HepG2 (cell line): ENCODE measurements around the gene CDR2L. TPM values are rescaled to one million over a fixed set of nuclear protein-coding genes. Genes with fewer than 3 reads are reported as not detected.

ENCODE experiments used
- BRD4 ChIP-seq: sonication (generic); formaldehyde crosslinking; IDR thresholded peaks from 2 replicates; pipeline ENCODE4 v1.4.0; 2020; ENCODE audit warnings: missing genetic modification reagents
- CAMTA2 ChIP-seq: sonication (generic); formaldehyde crosslinking; IDR thresholded peaks from 2 replicates; pipeline ENCODE4 v1.4.0; 2020; ENCODE audit warnings: mild to moderate bottlenecking, missing genetic modification reagents, borderline replicate concordance
- DPF2 ChIP-seq: sonication (generic); formaldehyde crosslinking; IDR thresholded peaks from 2 replicates; pipeline ENCODE4 v1.4.0; 2020; ENCODE audit warnings: mild to moderate bottlenecking, low read depth, missing genetic modification reagents, borderline replicate concordance
- EZH2 ChIP-seq: conservative IDR thresholded peaks from 2 replicates; pipeline ENCODE4 v1.6.1; 2012; ENCODE audit warnings: mild to moderate bottlenecking, low read depth, low read length, moderate library complexity
- FLYWCH1 ChIP-seq: sonication (generic); formaldehyde crosslinking; IDR thresholded peaks from 2 replicates; pipeline ENCODE4 v1.8.1; 2023; ENCODE audit warnings: mild to moderate bottlenecking, missing genetic modification reagents
- FOSL2 ChIP-seq: sonication (generic); formaldehyde crosslinking; IDR thresholded peaks from 2 replicates; pipeline ENCODE4 v1.4.0; 2020; ENCODE audit warnings: missing genetic modification reagents
- FOXM1 ChIP-seq: sonication (generic); formaldehyde crosslinking; IDR thresholded peaks from 2 replicates; pipeline ENCODE4 v1.5.0; 2020; ENCODE audit warnings: missing genetic modification reagents
- IRX3 ChIP-seq: sonication (generic); formaldehyde crosslinking; IDR thresholded peaks from 2 replicates; pipeline ENCODE4 v1.8.1; 2023; ENCODE audit warnings: mild to moderate bottlenecking, low read depth, missing genetic modification reagents, borderline replicate concordance
- JARID2 ChIP-seq: sonication (generic); formaldehyde crosslinking; IDR thresholded peaks from 2 replicates; pipeline ENCODE4 v1.8.1; 2023; ENCODE audit warnings: missing genetic modification reagents, inconsistent platforms; ENCODE audit not compliant: insufficient replicate concordance
- JUND ChIP-seq: sonication (generic); formaldehyde crosslinking; IDR thresholded peaks from 2 replicates; pipeline ENCODE4 v1.8.0; 2022; ENCODE audit warnings: mild to moderate bottlenecking, missing genetic modification reagents
- NBN ChIP-seq: fragments of 450-650 bp; conservative IDR thresholded peaks from 2 replicates; pipeline ENCODE4 v1.6.1; 2017
- PITX1 ChIP-seq: sonication (generic); formaldehyde crosslinking; IDR thresholded peaks from 2 replicates; pipeline ENCODE4 v1.5.1; 2020; ENCODE audit warnings: mild to moderate bottlenecking, missing genetic modification reagents
- RFX3 ChIP-seq: IDR thresholded peaks from 2 replicates; pipeline ENCODE4 v1.6.1; 2016; ENCODE audit warnings: missing biosample characterization, missing genetic modification reagents
- SIN3A ChIP-seq: IDR thresholded peaks from 2 replicates; pipeline ENCODE4 v1.6.1; 2011; ENCODE audit warnings: low read depth, mild to moderate bottlenecking, control low read depth, low read length, borderline replicate concordance
- SKIL ChIP-seq: sonication (generic); formaldehyde crosslinking; IDR thresholded peaks from 2 replicates; pipeline ENCODE4 v1.8.0; 2022; ENCODE audit warnings: missing genetic modification reagents, mild to moderate bottlenecking, moderate library complexity, borderline replicate concordance
- SMAD9 ChIP-seq: sonication (generic); formaldehyde crosslinking; IDR thresholded peaks from 2 replicates; pipeline ENCODE4 v1.5.1; 2020; ENCODE audit warnings: mild to moderate bottlenecking, missing genetic modification reagents
- SP2 ChIP-seq: sonication (generic); formaldehyde crosslinking; IDR thresholded peaks from 2 replicates; pipeline ENCODE4 v1.5.1; 2020; ENCODE audit warnings: mild to moderate bottlenecking, missing genetic modification reagents
- SRSF1 ChIP-seq: fragments of 200-400 bp; formaldehyde crosslinking; optimal IDR thresholded peaks from 2 replicates; pipeline ENCODE3; 2017; ENCODE audit warnings: mild to moderate bottlenecking, low read depth, low read length, moderate library complexity
- ZFX ChIP-seq: sonication (generic); formaldehyde crosslinking; IDR thresholded peaks from 2 replicates; pipeline ENCODE4 v1.4.0; 2020; ENCODE audit warnings: mild to moderate bottlenecking, low read depth, missing genetic modification reagents, moderate library complexity
- ZMYM2 ChIP-seq: sonication (generic); formaldehyde crosslinking; IDR thresholded peaks from 2 replicates; pipeline ENCODE4 v1.8.0; 2022; ENCODE audit warnings: mild to moderate bottlenecking, missing genetic modification reagents
- ZMYM4 ChIP-seq: sonication (generic); formaldehyde crosslinking; IDR thresholded peaks from 2 replicates; pipeline ENCODE4 v1.8.1; 2023; ENCODE audit warnings: mild to moderate bottlenecking, missing genetic modification reagents
- ZNF24 ChIP-seq: fragments of 450-650 bp; IDR thresholded peaks from 2 replicates; pipeline ENCODE4 v1.6.1; 2017; ENCODE audit warnings: antibody characterized with exemption, mild to moderate bottlenecking
- ZNF570 ChIP-seq: sonication (generic); formaldehyde crosslinking; IDR thresholded peaks from 2 replicates; pipeline ENCODE4 v1.4.0; 2020; ENCODE audit warnings: mild to moderate bottlenecking, missing genetic modification reagents, borderline replicate concordance
- ZNF598 ChIP-seq: sonication (generic); formaldehyde crosslinking; IDR thresholded peaks from 2 replicates; pipeline ENCODE4 v1.5.1; 2020; ENCODE audit warnings: mild to moderate bottlenecking, missing genetic modification reagents, borderline replicate concordance
- ZNF619 ChIP-seq: sonication (generic); formaldehyde crosslinking; IDR thresholded peaks from 2 replicates; pipeline ENCODE4 v1.4.0; 2020; ENCODE audit warnings: mild to moderate bottlenecking, missing genetic modification reagents
- polyA plus RNA-seq, 8 experiments: library from polyadenylated mRNA; depleted of rRNA in 3 of 8; stranded (reverse) in 7 of 8; unstranded in 1 of 8; fragments of >200 nt; fragmentation: Illumina TruSeq in 4 of 8; extraction: Trizol in 4 of 8; gene quantifications; 2 replicates each; pipeline versions ENCODE4 v1.2.1 to v1.2.3, GENCODE V29; 2011 to 2016; ENCODE audit warnings: low read depth in 4 of 8, missing spikeins in 1 of 8, mixed read lengths in 1 of 8; ENCODE audit not compliant: insufficient read depth in 1 of 8
- total RNA-seq, 5 experiments: library from RNA; depleted of rRNA; stranded (reverse); fragments of >200 nt; fragmentation: Illumina TruSeq; extraction: Trizol; gene quantifications; 2 replicates each; pipeline ENCODE4 v1.2.3, GENCODE V29; 2016; ENCODE audit warnings: low read depth in 1 of 5
- TF ChIP-seq, protein P1 (sequence below): sonication (generic); formaldehyde crosslinking; IDR thresholded peaks from 2 replicates; pipeline ENCODE4 v1.5.1; 2020; ENCODE audit warnings: mild to moderate bottlenecking, missing genetic modification reagents, borderline replicate concordance
- TF ChIP-seq, protein P2 (sequence below): sonication (generic); formaldehyde crosslinking; IDR thresholded peaks from 2 replicates; pipeline ENCODE4 v1.5.0; 2020; ENCODE audit warnings: missing genetic modification reagents, mild to moderate bottlenecking, borderline replicate concordance

Gene CDR2L
- total and polyA plus RNA-seq, 2 of the 13 experiments (the other 11 are each of a cell fraction or from before 2014, with no cell fraction given): 1.9 to 2.1 TPM

GRCh38 chr17:74960570-74961342 lies 26.7 kb upstream of the CDR2L start (continued):
- TF ChIP-seq, protein P1, sequence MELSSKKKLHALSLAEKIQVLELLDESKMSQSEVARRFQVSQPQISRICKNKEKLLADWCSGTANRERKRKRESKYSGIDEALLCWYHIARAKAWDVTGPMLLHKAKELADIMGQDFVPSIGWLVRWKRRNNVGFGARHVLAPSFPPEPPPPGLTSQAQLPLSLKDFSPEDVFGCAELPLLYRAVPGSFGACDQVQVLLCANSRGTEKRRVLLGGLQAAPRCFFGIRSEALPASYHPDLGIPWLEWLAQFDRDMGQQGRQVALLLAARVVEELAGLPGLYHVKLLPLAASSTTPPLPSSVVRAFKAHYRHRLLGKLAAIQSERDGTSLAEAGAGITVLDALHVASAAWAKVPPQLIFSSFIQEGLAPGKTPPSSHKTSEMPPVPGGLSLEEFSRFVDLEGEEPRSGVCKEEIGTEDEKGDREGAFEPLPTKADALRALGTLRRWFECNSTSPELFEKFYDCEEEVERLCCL (CRISPR knock-in tag): no peak
- TF ChIP-seq ZNF24: no peak
- TF ChIP-seq SP2 (CRISPR knock-in tag): peak; percentile 48; the same call in 1 of the 2 replicates
- TF ChIP-seq DPF2 (CRISPR knock-in tag): no peak
- 0 out of 2 replicates have a peak, but pooled peaks have one; percentile 55 for TF ChIP-seq SMAD9
- no peak for TF ChIP-seq EZH2
- peak; percentile 45; the same call in 1 of the 2 replicates for TF ChIP-seq ZMYM4 (CRISPR knock-in tag)
- TF ChIP-seq IRX3 (CRISPR knock-in tag): peak; percentile 42; the same call in 1 of the 2 replicates
- TF ChIP-seq FLYWCH1 (CRISPR knock-in tag): 0 out of 2 replicates have a peak, but pooled peaks have one; percentile 32
- no peak for TF ChIP-seq JARID2 (CRISPR knock-in tag)
- TF ChIP-seq ZMYM2 (CRISPR knock-in tag): no peak
- TF ChIP-seq, protein P2, sequence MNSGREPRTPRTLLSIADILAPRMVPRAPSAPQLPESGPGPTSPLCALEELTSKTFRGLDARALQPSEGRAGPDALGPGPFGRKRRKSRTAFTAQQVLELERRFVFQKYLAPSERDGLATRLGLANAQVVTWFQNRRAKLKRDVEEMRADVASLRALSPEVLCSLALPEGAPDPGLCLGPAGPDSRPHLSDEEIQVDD (CRISPR knock-in tag): peak; percentile 68; the same call in 1 of the 2 replicates
- TF ChIP-seq FOSL2 (CRISPR knock-in tag): peak; percentile 76
- peak; percentile 61; the same call in 1 of the 2 replicates for TF ChIP-seq ZNF570 (CRISPR knock-in tag)
- no peak for TF ChIP-seq BRD4 (CRISPR knock-in tag)
- TF ChIP-seq ZNF619 (CRISPR knock-in tag): 0 out of 2 replicates have a peak, but pooled peaks have one; percentile 36
- no peak for TF ChIP-seq FOXM1 (CRISPR knock-in tag)
- TF ChIP-seq RFX3 (CRISPR knock-in tag): no peak
- no peak for TF ChIP-seq NBN
- peak; percentile 32; the same call in 1 of the 2 replicates for TF ChIP-seq ZFX (CRISPR knock-in tag)
- no peak for TF ChIP-seq CAMTA2 (CRISPR knock-in tag)
- peak; percentile 47; the same call in 1 of the 2 replicates for TF ChIP-seq SKIL (CRISPR knock-in tag)
- no peak for TF ChIP-seq SIN3A
- peak; percentile 75; the same call in 1 of the 2 replicates for TF ChIP-seq PITX1 (CRISPR knock-in tag)
- no peak for TF ChIP-seq JUND
- TF ChIP-seq ZNF598 (CRISPR knock-in tag): no peak
- no peak for TF ChIP-seq SRSF1
